ENCODE data around the gene GRM2. TPM values are rescaled to one million over a fixed set of nuclear protein-coding genes. Genes with fewer than 3 reads are reported as not detected.
A peak's percentile ranks its signal among the peaks of the same experiment; 100 is the strongest.

GRM2 gene
- total RNA-seq, result 0.32 TPM
- polyA plus RNA-seq, result 0.19 TPM

GRCh38 chr3:51706788-51707731, at the start of gene GRM2:
Gene GRM2 (plus strand): TSS chr3:51707068. CDS start chr3:51708984, 1,916 bp downstream.
- Histone ChIP-seq H3K4me1 (ENCODE audit: insufficient read depth) (no peaks in the 10 kb centered on the region), H3K36me3 (ENCODE audit: insufficient read depth) (peaks cover 5% of the 10 kb centered on the region), H3K27ac (ENCODE audit: low read depth) (no peak within 1 kb of the TSS), H3K4me3 (ENCODE audit: low read depth, low read length) (no peak within 1 kb of the TSS)
- peak; percentile 53 for DNase-seq (ENCODE audit: extremely low spot score)
- 3% methylated on average over 67 of the region's 69 CpGs for WGBS

GRCh38 chr3:51657234-51657633, 49.6 kb upstream of the GRM2 start:
- Histone ChIP-seq H3K27ac (ENCODE audit: low read depth) (no peak overlapping the region), H3K36me3 (ENCODE audit: insufficient read depth) (peaks cover 2% of the 10 kb centered on the region), H3K4me3 (ENCODE audit: low read depth, low read length) (no peak overlapping the region), H3K4me1 (ENCODE audit: insufficient read depth) (no peaks in the 10 kb centered on the region)
- no peak for DNase-seq (ENCODE audit: extremely low spot score)
- 94% methylated on average over 3 of the region's 3 CpGs for WGBS

GRCh38 chr3:51659942-51660341, 46.9 kb upstream of the GRM2 start:
- DNase-seq (ENCODE audit: extremely low spot score), result no peak

DNA sequence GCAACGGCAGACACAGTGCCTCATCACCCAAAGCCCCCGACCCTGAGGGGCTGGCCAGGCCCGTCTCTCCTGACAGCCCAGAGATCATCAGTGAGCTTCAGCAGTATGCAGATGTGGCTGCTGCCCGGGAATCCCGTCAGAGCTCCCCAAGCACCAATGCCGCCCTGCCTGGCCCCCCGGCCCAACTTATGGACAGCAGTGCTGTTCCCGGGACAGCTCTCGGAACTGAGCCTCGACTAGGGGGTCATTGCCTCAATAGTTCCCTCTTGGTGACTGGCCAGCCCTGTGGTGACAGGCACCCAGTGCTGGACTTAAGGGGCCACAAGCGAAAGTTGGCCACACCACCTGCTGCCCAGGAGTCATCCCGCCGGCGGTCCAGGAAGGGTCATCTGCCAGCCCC, 44.4 kb upstream of the GRM2 start:
- WGBS, result 94% methylated on average over 14 of the region's 14 CpGs
- no peak for DNase-seq (ENCODE audit: extremely low spot score)
- Histone ChIP-seq H3K36me3 (ENCODE audit: insufficient read depth) (peaks cover 2% of the 10 kb centered on the region), H3K4me1 (ENCODE audit: insufficient read depth) (no peaks in the 10 kb centered on the region), H3K4me3 (ENCODE audit: low read depth, low read length) (no peak overlapping the region), H3K27ac (ENCODE audit: low read depth) (no peak overlapping the region)

More at GRCh38 chr3:51659942-51660341, 46.9 kb upstream of the GRM2 start:
- H3K4me1 ChIP-seq (ENCODE audit: insufficient read depth), result no peaks in the 10 kb centered on the region
- no peak overlapping the region for H3K4me3 ChIP-seq (ENCODE audit: low read depth, low read length)
- H3K27ac ChIP-seq (ENCODE audit: low read depth), result no peak overlapping the region
- 94% methylated on average over 9 of the region's 9 CpGs for WGBS
- H3K36me3 ChIP-seq (ENCODE audit: insufficient read depth), result peaks cover 2% of the 10 kb centered on the region

DNA sequence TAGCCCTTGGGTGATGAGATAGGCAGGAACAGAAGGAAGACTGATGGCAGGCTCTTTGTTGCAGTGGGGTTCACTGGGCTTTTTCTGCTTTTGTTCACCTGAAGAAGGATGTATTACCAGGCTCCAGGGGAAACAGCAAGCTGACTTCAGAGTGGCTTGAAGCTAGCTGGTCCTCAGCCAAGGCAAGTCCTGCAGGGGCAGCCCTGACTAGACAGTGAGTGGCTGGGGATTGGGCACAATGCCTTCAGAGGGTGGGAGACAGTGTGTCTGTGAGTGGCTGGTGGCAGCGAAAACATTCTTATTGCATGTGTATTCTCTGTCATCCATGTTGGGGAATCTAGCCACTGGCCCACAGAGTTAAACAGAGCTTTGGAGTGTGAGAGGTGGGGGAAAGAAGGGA, 38.1 kb upstream of the GRM2 start:
- Histone ChIP-seq H3K4me1 (ENCODE audit: insufficient read depth) (no peaks in the 10 kb centered on the region), H3K27ac (ENCODE audit: low read depth) (no peak overlapping the region), H3K4me3 (ENCODE audit: low read depth, low read length) (no peak overlapping the region), H3K36me3 (ENCODE audit: insufficient read depth) (no peaks in the 10 kb centered on the region)
- DNase-seq (ENCODE audit: extremely low spot score), result no peak
- WGBS, result 93% methylated on average over 1 of the region's 1 CpG

DNA sequence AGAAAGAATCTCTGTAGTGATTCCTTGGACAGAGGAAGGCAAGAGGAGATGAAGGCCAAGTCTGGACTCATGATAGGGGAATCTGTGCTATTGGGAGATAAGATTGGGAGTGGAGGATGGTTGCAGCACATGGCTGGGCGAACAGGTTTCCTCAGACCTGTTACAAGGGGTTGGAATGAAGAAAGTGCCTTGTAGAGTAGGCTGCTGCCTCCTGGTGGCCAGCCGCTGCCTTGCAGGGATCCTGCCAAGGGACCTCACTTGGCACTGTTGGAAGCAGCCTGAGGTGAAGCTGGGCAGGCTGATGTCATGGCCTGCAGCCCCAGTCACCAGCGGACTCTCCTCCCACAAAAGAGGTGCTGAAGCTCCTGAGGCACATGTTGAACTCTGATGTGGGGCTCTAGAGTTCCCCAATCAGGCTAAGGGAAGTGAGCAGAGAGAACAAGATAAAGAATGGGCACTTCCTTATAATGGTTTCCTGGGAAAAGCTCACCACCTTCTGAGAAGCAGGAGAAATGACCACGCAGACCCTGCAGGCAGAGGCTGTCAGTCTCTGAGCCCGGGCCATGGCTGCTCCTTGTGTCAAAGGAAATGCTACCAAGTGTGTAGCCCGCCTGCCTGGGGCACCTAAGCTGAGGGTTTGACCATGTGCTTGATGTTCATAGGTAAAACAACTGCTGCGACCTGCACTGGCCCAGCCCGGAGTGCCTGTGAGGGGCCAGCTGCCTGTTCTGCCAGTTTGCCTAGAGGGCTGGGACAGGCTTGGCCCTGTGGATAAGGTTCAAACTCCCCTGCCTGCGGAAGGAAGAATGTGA, 37.4 kb upstream of the GRM2 start:
- 52% methylated on average over 9 of the region's 9 CpGs for WGBS
- no peak overlapping the region for H3K27ac ChIP-seq (ENCODE audit: low read depth)

GRCh38 chr3:51670053-51670822, 36.6 kb upstream of the GRM2 start:
- 68% methylated on average over 15 of the region's 15 CpGs for WGBS
- peak overlapping the region; percentile 93 for H3K27ac ChIP-seq (ENCODE audit: low read depth)
- H3K4me1 ChIP-seq (ENCODE audit: insufficient read depth), result no peaks in the 10 kb centered on the region
- peak overlapping the region; percentile 80 for H3K4me3 ChIP-seq (ENCODE audit: low read depth, low read length)
- H3K36me3 ChIP-seq (ENCODE audit: insufficient read depth), result no peaks in the 10 kb centered on the region
- DNase-seq (ENCODE audit: extremely low spot score), result no peak

More for the DNA sequence above, 37.4 kb upstream of the GRM2 start:
- Histone ChIP-seq H3K4me3 (ENCODE audit: low read depth, low read length) (no peak overlapping the region), H3K4me1 (ENCODE audit: insufficient read depth) (no peaks in the 10 kb centered on the region), H3K36me3 (ENCODE audit: insufficient read depth) (no peaks in the 10 kb centered on the region)
- DNase-seq (ENCODE audit: extremely low spot score), result no peak

DNA sequence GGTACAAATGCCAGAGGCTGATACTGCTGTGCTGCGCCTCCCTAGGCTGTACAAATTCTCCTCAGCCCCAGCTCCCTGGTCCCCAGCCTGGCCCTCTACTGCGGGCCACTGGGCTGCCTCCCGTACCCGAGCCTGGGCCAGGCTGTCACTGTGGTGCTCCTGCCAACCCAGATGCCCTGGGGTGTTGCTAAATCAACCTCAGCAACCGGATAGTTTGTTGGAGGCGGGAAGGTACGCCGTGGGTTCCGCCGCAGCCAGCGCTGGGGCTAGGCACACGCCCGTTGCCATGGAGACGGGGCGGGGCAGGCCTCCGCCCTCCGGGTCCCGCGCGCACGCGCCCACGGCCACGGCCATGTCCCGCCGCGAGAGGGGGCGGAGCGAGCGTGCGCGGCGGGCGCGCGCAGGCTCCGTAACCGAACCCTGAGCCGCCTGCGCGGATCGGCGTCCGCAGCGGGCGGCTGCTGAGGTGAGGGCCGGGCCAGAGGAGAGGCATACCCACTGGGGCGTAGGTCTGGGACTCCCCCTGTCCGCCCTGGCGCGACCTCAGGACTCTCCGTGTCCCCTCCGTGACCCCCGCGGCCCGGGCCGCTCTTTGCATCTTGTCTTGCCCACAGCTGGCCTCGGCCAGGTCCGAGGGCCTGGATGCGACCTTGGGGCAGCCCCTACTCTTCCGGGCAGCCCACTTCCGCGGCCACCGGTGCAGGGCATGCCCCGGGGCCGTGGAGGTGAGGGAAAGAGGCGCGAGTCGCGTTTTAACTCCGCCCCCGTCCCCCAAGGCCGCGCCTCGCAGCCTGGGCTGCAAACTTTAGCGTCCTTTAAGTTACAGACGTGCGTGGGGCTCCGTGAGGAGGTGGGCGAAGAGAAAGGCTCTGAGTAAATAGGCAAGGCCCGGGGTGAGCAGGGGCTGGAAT, 35.8 kb upstream of the GRM2 start, which contains the start of gene TEX264:
Gene TEX264, plus strand, starts transcription at position 430 of the 911 bp plus-strand sequence. CDS start 3,053 bp downstream, outside the sequence.
- Histone ChIP-seq H3K27ac (ENCODE audit: low read depth) (peak within 1 kb of the TSS; percentile 93), H3K4me1 (ENCODE audit: insufficient read depth) (no peaks in the 10 kb centered on the region), H3K4me3 (ENCODE audit: low read depth, low read length) (peak within 1 kb of the TSS; percentile 80), H3K36me3 (ENCODE audit: insufficient read depth) (no peaks in the 10 kb centered on the region)
- under 1% methylated on average over 81 of the region's 81 CpGs for WGBS
- DNase-seq (ENCODE audit: extremely low spot score), result no peak

GRCh38 chr3:51671734-51672475, 35.0 kb upstream of the GRM2 start:
- DNase-seq (ENCODE audit: extremely low spot score), result no peak
- H3K4me1 ChIP-seq (ENCODE audit: insufficient read depth), result no peaks in the 10 kb centered on the region
- H3K27ac ChIP-seq (ENCODE audit: low read depth), result peak overlapping the region; percentile 93
- H3K4me3 ChIP-seq (ENCODE audit: low read depth, low read length), result peak overlapping the region; percentile 80
- WGBS, result 8% methylated on average over 40 of the region's 40 CpGs
- no peaks in the 10 kb centered on the region for H3K36me3 ChIP-seq (ENCODE audit: insufficient read depth)

DNA sequence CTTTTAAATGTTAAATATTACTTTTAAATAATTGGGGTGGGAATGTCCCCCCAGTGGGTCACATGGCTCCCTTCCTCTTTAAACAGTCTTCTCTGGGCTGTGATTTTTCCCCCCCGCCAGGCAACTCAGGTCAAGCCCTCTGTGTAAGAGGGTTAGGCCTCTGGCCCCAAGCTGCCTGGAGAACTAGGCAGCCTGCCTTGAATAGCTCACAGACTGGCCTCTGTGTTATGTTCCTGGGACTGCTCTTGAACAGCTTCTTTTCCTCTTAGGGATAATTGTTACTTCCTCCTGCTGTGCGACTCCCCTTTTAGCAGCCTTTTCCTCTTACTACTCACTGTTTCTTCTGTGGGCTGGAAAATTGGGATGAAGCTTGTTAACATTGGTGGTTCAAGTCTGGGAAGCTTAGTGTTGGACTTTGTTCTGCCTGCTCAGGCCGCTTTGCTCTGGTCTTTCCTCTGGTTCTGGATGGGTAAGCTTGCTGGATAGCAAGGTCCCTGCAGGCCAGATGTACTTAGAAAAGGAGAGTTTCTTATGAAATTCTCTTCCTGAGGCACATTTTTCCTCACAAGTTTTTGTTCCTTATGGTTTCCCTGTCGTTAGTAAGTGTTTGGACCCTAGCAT, 33.6 kb upstream of the GRM2 start:
- H3K4me1 ChIP-seq (ENCODE audit: insufficient read depth), result no peaks in the 10 kb centered on the region
- no peaks in the 10 kb centered on the region for H3K36me3 ChIP-seq (ENCODE audit: insufficient read depth)
- DNase-seq (ENCODE audit: extremely low spot score), result no peak
- no peak overlapping the region for H3K4me3 ChIP-seq (ENCODE audit: low read depth, low read length)
- 80% methylated on average over 4 of the region's 4 CpGs for WGBS
- no peak overlapping the region for H3K27ac ChIP-seq (ENCODE audit: low read depth)

DNA sequence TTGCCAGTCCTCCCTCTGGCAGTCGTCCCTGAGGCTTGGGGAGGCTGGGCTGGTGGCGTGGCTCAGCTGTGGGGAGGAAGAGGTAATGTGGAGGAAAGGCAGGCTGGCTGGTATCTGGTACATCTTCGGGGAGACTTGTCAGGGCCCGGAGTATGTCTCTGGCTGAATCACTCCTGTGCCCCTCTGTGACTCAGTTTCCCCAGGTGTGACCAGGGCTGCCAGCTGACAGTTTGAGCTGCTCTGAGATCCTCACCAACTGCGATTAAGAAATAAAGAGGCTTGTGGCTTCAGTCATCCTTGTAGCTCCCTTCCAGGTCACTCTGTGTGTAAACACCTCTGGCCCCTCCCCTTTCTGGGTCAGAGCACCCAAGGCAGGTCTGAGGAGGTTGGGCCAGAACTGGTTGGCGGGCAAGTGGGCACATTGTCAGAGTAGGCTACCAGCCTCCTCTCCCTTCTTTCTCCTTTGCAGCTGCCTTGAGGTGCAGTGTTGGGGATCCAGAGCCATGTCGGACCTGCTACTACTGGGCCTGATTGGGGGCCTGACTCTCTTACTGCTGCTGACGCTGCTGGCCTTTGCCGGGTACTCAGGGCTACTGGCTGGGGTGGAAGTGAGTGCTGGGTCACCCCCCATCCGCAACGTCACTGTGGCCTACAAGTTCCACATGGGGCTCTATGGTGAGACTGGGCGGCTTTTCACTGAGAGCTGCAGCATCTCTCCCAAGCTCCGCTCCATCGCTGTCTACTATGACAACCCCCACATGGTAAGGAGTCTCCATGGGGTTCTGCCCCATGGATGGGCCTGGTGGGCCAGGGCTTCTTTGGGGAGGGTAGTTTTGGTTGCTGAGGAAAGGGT, 32.8 kb upstream of the GRM2 start:
- WGBS, result 91% methylated on average over 14 of the region's 14 CpGs
- H3K27ac ChIP-seq (ENCODE audit: low read depth), result no peak overlapping the region
- DNase-seq (ENCODE audit: extremely low spot score), result no peak
- no peak overlapping the region for H3K4me3 ChIP-seq (ENCODE audit: low read depth, low read length)
- H3K36me3 ChIP-seq (ENCODE audit: insufficient read depth), result no peaks in the 10 kb centered on the region
- H3K4me1 ChIP-seq (ENCODE audit: insufficient read depth), result no peaks in the 10 kb centered on the region
